IPS-18a (cell line): Measurements from ENCODE around the gene ARHGAP12.

ENCODE experiments used
- H3K27ac ChIP-seq: one replicate; pipeline ENCODE4 v1.5.1; 2013; ENCODE audit warnings: low read length
- H3K27me3 ChIP-seq: one replicate; pipeline ENCODE4 v1.6.1; 2013; ENCODE audit warnings: mild to moderate bottlenecking, low read length; ENCODE audit not compliant: control insufficient read depth, insufficient read depth
- H3K36me3 ChIP-seq: one replicate; pipeline ENCODE4 v1.6.1; 2013; ENCODE audit warnings: low read depth, low read length; ENCODE audit not compliant: control insufficient read depth
- H3K4me1 ChIP-seq: one replicate; pipeline ENCODE4 v1.6.1; 2013; ENCODE audit warnings: low read depth, low read length; ENCODE audit not compliant: control insufficient read depth
- H3K4me3 ChIP-seq: one replicate; pipeline ENCODE4 v1.5.1; 2013; ENCODE audit warnings: low read length
- H3K9ac ChIP-seq: one replicate; pipeline ENCODE4 v1.6.1; 2013; ENCODE audit warnings: mild to moderate bottlenecking, low read length, moderate library complexity
- H3K9me3 ChIP-seq: one replicate; pipeline ENCODE4 v1.6.1; 2013; ENCODE audit warnings: low read depth, low read length; ENCODE audit not compliant: control insufficient read depth

Gene ARHGAP12

GRCh38 chr10:31961277-31962074 is 32.8 kb upstream of the ARHGAP12 start:
- Histone ChIP-seq H3K27ac (no peak overlapping the region), H3K9ac (no peak overlapping the region), H3K36me3 (no peaks in the 10 kb centered on the region), H3K27me3 (no peaks in the 10 kb centered on the region), H3K9me3 (no peaks in the 10 kb centered on the region), H3K4me1 (no peaks in the 10 kb centered on the region), H3K4me3 (no peak overlapping the region)

GRCh38 chr10:31959461-31960173 is 31.0 kb upstream of the ARHGAP12 start:
- Histone ChIP-seq H3K9ac (no peak overlapping the region), H3K9me3 (no peaks in the 10 kb centered on the region), H3K27ac (no peak overlapping the region), H3K4me3 (no peak overlapping the region), H3K36me3 (no peaks in the 10 kb centered on the region), H3K27me3 (no peaks in the 10 kb centered on the region), H3K4me1 (no peaks in the 10 kb centered on the region)

- H3K9me3 ChIP-seq: peaks cover 5% of the 10 kb centered on the region
- H3K27ac ChIP-seq: no peak overlapping the region
- no peak overlapping the region for H3K4me3 ChIP-seq
- H3K27me3 ChIP-seq: no peaks in the 10 kb centered on the region
- no peaks in the 10 kb centered on the region for H3K4me1 ChIP-seq
- no peaks in the 10 kb centered on the region for H3K36me3 ChIP-seq
- no peak overlapping the region for H3K9ac ChIP-seq
Measured at GRCh38 chr10:31958856-31959255, 30.2 kb upstream of the ARHGAP12 start.

GRCh38 chr10:31956200-31956946 is 27.7 kb upstream of the ARHGAP12 start:
- Histone ChIP-seq H3K9ac (no peak overlapping the region), H3K4me3 (no peak overlapping the region), H3K27me3 (no peaks in the 10 kb centered on the region), H3K27ac (no peak overlapping the region), H3K4me1 (no peaks in the 10 kb centered on the region), H3K36me3 (no peaks in the 10 kb centered on the region), H3K9me3 (peaks cover 7% of the 10 kb centered on the region)

- Histone ChIP-seq H3K4me1 (no peaks in the 10 kb centered on the region), H3K27ac (no peak overlapping the region), H3K27me3 (no peaks in the 10 kb centered on the region), H3K36me3 (no peaks in the 10 kb centered on the region), H3K4me3 (no peak overlapping the region), H3K9ac (no peak overlapping the region), H3K9me3 (peaks cover 7% of the 10 kb centered on the region)
Measured at GRCh38 chr10:31954410-31955191, 26.0 kb upstream of the ARHGAP12 start.

GRCh38 chr10:31953480-31953879 is 24.8 kb upstream of the ARHGAP12 start:
- no peak overlapping the region for H3K4me3 ChIP-seq
- H3K36me3 ChIP-seq: no peaks in the 10 kb centered on the region
- no peaks in the 10 kb centered on the region for H3K4me1 ChIP-seq
- H3K27me3 ChIP-seq: no peaks in the 10 kb centered on the region
- H3K9ac ChIP-seq: no peak overlapping the region
- H3K9me3 ChIP-seq: peaks cover 7% of the 10 kb centered on the region
- H3K27ac ChIP-seq: no peak overlapping the region

- no peak overlapping the region for H3K27ac ChIP-seq
Measured at GRCh38 chr10:31953080-31953479, 24.4 kb upstream of the ARHGAP12 start.

GRCh38 chr10:31952066-31952465 is 23.4 kb upstream of the ARHGAP12 start:
- H3K36me3 ChIP-seq: no peaks in the 10 kb centered on the region
- no peak overlapping the region for H3K9ac ChIP-seq
- H3K27me3 ChIP-seq: no peaks in the 10 kb centered on the region
- H3K4me1 ChIP-seq: no peaks in the 10 kb centered on the region
- H3K4me3 ChIP-seq: no peak overlapping the region
- no peak overlapping the region for H3K27ac ChIP-seq
- H3K9me3 ChIP-seq: peaks cover 7% of the 10 kb centered on the region

More at GRCh38 chr10:31953080-31953479, 24.4 kb upstream of the ARHGAP12 start:
- peaks cover 7% of the 10 kb centered on the region for H3K9me3 ChIP-seq
- H3K27me3 ChIP-seq: no peaks in the 10 kb centered on the region
- no peak overlapping the region for H3K4me3 ChIP-seq
- H3K4me1 ChIP-seq: no peaks in the 10 kb centered on the region
- H3K36me3 ChIP-seq: no peaks in the 10 kb centered on the region
- H3K9ac ChIP-seq: no peak overlapping the region

- no peak overlapping the region for H3K9ac ChIP-seq
- peaks cover 11% of the 10 kb centered on the region for H3K4me1 ChIP-seq
- no peaks in the 10 kb centered on the region for H3K36me3 ChIP-seq
- H3K27ac ChIP-seq: no peak overlapping the region
- H3K4me3 ChIP-seq: no peak overlapping the region
- no peaks in the 10 kb centered on the region for H3K27me3 ChIP-seq
- H3K9me3 ChIP-seq: peaks cover 6% of the 10 kb centered on the region
Measured at GRCh38 chr10:31949266-31949665, 20.6 kb upstream of the ARHGAP12 start.

- Histone ChIP-seq H3K27ac (no peak overlapping the region), H3K36me3 (no peaks in the 10 kb centered on the region), H3K27me3 (no peaks in the 10 kb centered on the region), H3K4me1 (peaks cover 11% of the 10 kb centered on the region), H3K4me3 (no peak overlapping the region), H3K9ac (no peak overlapping the region), H3K9me3 (no peaks in the 10 kb centered on the region)
Measured at GRCh38 chr10:31948021-31948420, 19.4 kb upstream of the ARHGAP12 start.
